Right lobe of liver (tissue), 4 donors: Measurements from ENCODE around the gene NCOA3.
"Not testable (repeated sequence)": the region's sequence is repeated elsewhere in the genome, so short reads cannot be mapped to it uniquely, and the experiment has no call there.

Experiments used
- POLR2A ChIP-seq: fragments of 450-650 bp; IDR thresholded peaks from one replicate; pipeline ENCODE4 v1.6.1; 2017; ENCODE audit warnings: antibody characterized with exemption, mild to moderate bottlenecking
- TF ChIP-seq, protein P1 (sequence below), 4 donors: fragments of 200-600 bp in 3 of 4; fragments of 450-650 bp in 1 of 4; IDR thresholded peaks; one replicate each; pipeline versions ENCODE4 v1.5.1 to v1.8.0; 2016 to 2022; ENCODE audit warnings: antibody characterized with exemption in 4 of 4, mild to moderate bottlenecking in 2 of 4
- donor health status: DM: no; HTN: no; CAD: no.
- donor health status: DM: no; HTN: no; CAD: no.
- donor health status: DM: no; HTN: yes; CAD: no.

DNA sequence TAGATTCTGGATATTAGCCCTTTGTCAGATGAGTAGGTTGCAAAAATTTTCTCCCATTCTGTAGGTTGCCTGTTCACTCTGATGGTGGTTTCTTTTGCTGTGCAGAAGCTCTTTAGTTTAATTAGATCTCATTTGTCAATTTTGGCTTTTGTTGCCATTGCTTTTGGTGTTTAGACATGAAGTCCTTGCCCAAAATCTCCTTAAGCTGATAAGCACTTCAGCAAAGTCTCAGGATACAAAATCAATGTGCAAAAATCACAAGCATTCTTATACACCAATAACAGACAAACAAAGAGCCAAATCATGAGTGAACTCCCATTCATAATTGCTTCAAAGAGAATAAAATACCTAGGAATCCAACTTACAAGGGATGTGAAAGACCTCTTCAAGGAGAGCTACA, 52.6 kb downstream of the NCOA3 start:
- not testable (repeated sequence) for TF ChIP-seq POLR2A
- TF ChIP-seq, protein P1, sequence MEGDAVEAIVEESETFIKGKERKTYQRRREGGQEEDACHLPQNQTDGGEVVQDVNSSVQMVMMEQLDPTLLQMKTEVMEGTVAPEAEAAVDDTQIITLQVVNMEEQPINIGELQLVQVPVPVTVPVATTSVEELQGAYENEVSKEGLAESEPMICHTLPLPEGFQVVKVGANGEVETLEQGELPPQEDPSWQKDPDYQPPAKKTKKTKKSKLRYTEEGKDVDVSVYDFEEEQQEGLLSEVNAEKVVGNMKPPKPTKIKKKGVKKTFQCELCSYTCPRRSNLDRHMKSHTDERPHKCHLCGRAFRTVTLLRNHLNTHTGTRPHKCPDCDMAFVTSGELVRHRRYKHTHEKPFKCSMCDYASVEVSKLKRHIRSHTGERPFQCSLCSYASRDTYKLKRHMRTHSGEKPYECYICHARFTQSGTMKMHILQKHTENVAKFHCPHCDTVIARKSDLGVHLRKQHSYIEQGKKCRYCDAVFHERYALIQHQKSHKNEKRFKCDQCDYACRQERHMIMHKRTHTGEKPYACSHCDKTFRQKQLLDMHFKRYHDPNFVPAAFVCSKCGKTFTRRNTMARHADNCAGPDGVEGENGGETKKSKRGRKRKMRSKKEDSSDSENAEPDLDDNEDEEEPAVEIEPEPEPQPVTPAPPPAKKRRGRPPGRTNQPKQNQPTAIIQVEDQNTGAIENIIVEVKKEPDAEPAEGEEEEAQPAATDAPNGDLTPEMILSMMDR (IDR thresholded peaks at IDR 0.05) = not testable (repeated sequence)
